BE2C (cell line): ENCODE results near the gene KIRREL3.

ENCODE experiments used
- DNase-seq: peaks from one replicate; pipeline ENCODE4 v3.0.0-alpha.2; 2020
- H3K27me3 ChIP-seq: fragments of 250-450 bp; sonication (Bioruptor Pico); 2 replicates; pipeline ENCODE4 v1.5.1; 2020; ENCODE audit warnings: mild to moderate bottlenecking
- H3K36me3 ChIP-seq: fragments of 250-450 bp; sonication (Bioruptor Pico); 2 replicates; pipeline ENCODE4 v1.5.1; 2020; ENCODE audit warnings: mild to moderate bottlenecking
- H3K4me1 ChIP-seq: fragments of 250-450 bp; sonication (Bioruptor Pico); 2 replicates; pipeline ENCODE4 v1.5.1; 2020
- H3K4me3 ChIP-seq: 2 replicates; pipeline ENCODE4 v1.5.1; 2011; ENCODE audit warnings: low read depth, low read length
- H3K9me3 ChIP-seq: fragments of 250-450 bp; sonication (Bioruptor Pico); 2 replicates; pipeline ENCODE4 v1.5.1; 2020
- CTCF ChIP-seq: IDR thresholded peaks from 2 replicates; pipeline ENCODE4 v1.5.1; 2012; ENCODE audit warnings: mild to moderate bottlenecking, low read depth, low read length

Gene KIRREL3

DNA sequence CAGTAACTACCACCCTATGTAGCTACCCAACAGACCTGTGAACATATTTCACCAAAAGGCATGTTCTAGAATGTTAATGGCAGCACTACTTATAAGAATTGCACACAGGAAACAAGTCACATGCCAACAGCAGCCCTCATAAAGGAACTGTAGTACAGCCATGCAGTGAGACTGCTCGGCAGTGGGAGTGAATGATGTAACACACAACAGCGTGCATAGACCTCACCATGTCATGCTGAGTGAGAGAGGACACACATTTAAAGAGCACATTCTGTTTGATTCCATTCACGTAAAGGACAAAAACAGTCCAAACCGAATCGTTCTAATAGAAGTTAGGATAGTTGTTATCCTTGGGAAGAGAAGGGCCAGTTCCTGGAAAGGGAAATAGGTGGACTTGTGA, 27.2 kb upstream of the KIRREL3 start:
- no peaks in the 10 kb centered on the region for H3K4me1 ChIP-seq
- no peaks in the 10 kb centered on the region for H3K36me3 ChIP-seq
- no peaks in the 10 kb centered on the region for H3K27me3 ChIP-seq
- DNase-seq, result no peak
- H3K9me3 ChIP-seq, result no peaks in the 10 kb centered on the region
- no peak for TF ChIP-seq CTCF
- H3K4me3 ChIP-seq, result no peak overlapping the region

- no peak overlapping the region for H3K4me3 ChIP-seq
- H3K27me3 ChIP-seq, result no peaks in the 10 kb centered on the region
- no peak for TF ChIP-seq CTCF
- no peak for DNase-seq
- no peaks in the 10 kb centered on the region for H3K36me3 ChIP-seq
- H3K9me3 ChIP-seq, result no peaks in the 10 kb centered on the region
- no peaks in the 10 kb centered on the region for H3K4me1 ChIP-seq
These were observed 26.4 kb upstream of the KIRREL3 start for GRCh38 chr11:127027000-127027399.

DNA sequence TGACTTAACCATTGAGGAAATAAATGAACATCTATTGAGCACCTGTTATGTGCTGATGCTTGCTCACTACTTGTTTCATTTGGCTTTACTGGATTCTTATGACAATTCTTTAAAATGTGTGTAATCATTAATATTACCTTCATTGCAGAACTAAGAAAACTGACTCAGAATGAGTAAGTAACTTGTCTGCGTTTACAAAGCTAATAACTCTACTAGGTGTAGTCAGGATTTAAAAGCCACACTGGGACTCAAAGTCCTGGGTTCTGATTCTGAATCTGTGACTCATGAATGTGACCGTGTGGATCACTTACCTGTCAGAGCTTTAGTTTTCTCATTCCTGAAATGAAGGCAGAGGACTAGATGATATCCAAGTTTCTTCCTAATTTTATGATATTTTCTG, 23.4 kb upstream of the KIRREL3 start:
- DNase-seq, result no peak

DNA sequence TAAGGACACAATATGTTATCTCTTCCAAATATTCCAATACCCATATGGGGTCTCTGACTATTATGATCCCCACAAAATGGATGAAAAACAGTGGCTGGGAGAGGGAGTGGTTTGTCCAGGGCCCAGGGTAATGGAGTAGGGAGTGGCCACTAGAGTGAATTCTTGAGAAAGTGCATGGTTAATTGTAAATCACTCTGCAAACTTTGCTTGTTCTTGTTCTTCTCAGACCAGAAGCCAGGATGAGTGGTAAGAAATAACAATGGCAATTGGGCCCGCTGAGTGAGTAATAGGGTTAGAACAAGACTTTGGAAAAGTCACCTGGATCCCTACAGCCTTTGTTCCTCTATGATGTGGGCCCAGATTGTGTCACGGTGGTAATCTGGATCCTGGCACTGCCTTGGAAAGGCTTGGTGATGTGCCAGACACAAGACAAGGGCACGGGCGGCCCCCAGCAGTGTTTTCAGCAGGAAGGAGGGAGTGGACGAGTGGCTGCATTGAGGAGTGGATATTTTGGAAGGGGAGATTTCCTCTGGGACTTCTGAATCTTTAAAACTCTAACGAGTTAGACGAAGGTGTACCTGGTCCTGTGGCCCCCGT, 18.2 kb upstream of the KIRREL3 start:
- no peaks in the 10 kb centered on the region for H3K4me1 ChIP-seq
- H3K9me3 ChIP-seq, result no peaks in the 10 kb centered on the region
- no peak for TF ChIP-seq CTCF
- no peak overlapping the region for H3K4me3 ChIP-seq
- no peak for DNase-seq
- no peaks in the 10 kb centered on the region; the same call in 1 of the 2 replicates for H3K27me3 ChIP-seq
- no peaks in the 10 kb centered on the region for H3K36me3 ChIP-seq

More for the DNA sequence above, 23.4 kb upstream of the KIRREL3 start:
- Histone ChIP-seq H3K4me1 (no peaks in the 10 kb centered on the region), H3K4me3 (no peak overlapping the region), H3K9me3 (no peaks in the 10 kb centered on the region), H3K27me3 (no peaks in the 10 kb centered on the region), H3K36me3 (no peaks in the 10 kb centered on the region)
- TF ChIP-seq CTCF, result no peak

- peaks cover 9% of the 10 kb centered on the region for H3K27me3 ChIP-seq
- DNase-seq, result no peak
- peak; percentile 56 for TF ChIP-seq CTCF
- no peaks in the 10 kb centered on the region for H3K36me3 ChIP-seq
- H3K4me1 ChIP-seq, result no peaks in the 10 kb centered on the region
- no peak overlapping the region for H3K4me3 ChIP-seq
- H3K9me3 ChIP-seq, result no peaks in the 10 kb centered on the region
These were observed 16.9 kb upstream of the KIRREL3 start for GRCh38 chr11:127017482-127017881.

DNA sequence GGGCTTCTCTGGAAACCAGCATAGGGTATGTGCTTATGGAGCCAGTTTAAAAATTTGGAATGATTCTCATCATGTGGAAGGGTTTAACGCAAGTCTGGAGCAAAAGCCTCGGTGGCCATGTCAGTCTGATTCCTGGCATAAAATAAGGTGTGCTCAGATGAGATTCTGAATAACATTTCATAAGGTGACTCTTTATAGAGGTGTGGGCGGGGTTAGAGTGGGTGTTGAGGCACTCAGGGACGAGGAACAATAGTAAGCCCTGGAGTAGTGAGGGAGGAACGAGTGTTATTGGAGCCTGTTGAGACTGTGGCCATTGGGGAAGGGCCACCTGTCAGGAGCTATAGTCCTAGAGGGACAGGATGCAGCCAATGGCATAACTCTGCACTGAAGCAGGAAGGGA, 13.0 kb upstream of the KIRREL3 start:
- Histone ChIP-seq H3K36me3 (no peaks in the 10 kb centered on the region), H3K4me1 (no peaks in the 10 kb centered on the region), H3K27me3 (peaks cover 33% of the 10 kb centered on the region), H3K4me3 (no peak overlapping the region), H3K9me3 (no peaks in the 10 kb centered on the region)
- DNase-seq, result no peak
- no peak for TF ChIP-seq CTCF
